Epithelial cell of esophagus (primary cell): ENCODE measurements around the gene LRRTM2.

Experiments used
- DNase-seq: peaks from one replicate; pipeline ENCODE4 v3.0.0; 2010; ENCODE audit warnings: low read depth
- H3K4me3 ChIP-seq: 2 replicates; pipeline ENCODE4 v1.5.1; 2011; ENCODE audit warnings: mild to moderate bottlenecking, low read length, control low read depth
- CTCF ChIP-seq: IDR thresholded peaks from 2 replicates; pipeline ENCODE4 v1.5.1; 2011; ENCODE audit warnings: low read depth, mild to moderate bottlenecking, low read length, control low read depth, inconsistent platforms; ENCODE audit not compliant: insufficient read depth; ENCODE audit errors: missing control alignments

The LRRTM2 gene

GRCh38 chr5:138832218-138832617, 42.9 kb downstream of the LRRTM2 start:
- TF ChIP-seq CTCF, result no peak
- no peak overlapping the region for H3K4me3 ChIP-seq
- DNase-seq, result no peak

- DNase-seq, result no peak
- no peak for TF ChIP-seq CTCF
- H3K4me3 ChIP-seq, result no peak overlapping the region
These were observed 43.4 kb downstream of the LRRTM2 start for GRCh38 chr5:138831703-138832102.

GRCh38 chr5:138829341-138829740, 45.8 kb downstream of the LRRTM2 start:
- DNase-seq, result peak; percentile 54
- H3K4me3 ChIP-seq, result no peak overlapping the region
- TF ChIP-seq CTCF, result no peak

GRCh38 chr5:138828556-138828955, 46.6 kb downstream of the LRRTM2 start:
- no peak overlapping the region for H3K4me3 ChIP-seq
- TF ChIP-seq CTCF, result no peak
- no peak for DNase-seq

- DNase-seq, result peak; percentile 13
- H3K4me3 ChIP-seq, result no peak overlapping the region
These were observed 49.9 kb downstream of the LRRTM2 start for GRCh38 chr5:138824924-138825863.

GRCh38 chr5:138824516-138824915, 50.6 kb downstream of the LRRTM2 start:
- no peak for TF ChIP-seq CTCF
- DNase-seq, result no peak
- H3K4me3 ChIP-seq, result no peak overlapping the region

More at GRCh38 chr5:138824924-138825863, 49.9 kb downstream of the LRRTM2 start:
- peak; percentile 67 for TF ChIP-seq CTCF
